T follicular helper cell (primary cell): ENCODE results near the gene IPO9.

Experiments
- DNase-seq: peaks from one replicate; pipeline ENCODE4 v3.0.0-alpha.2; 2020; ENCODE audit warnings: low read depth
- total RNA-seq, 2 experiments: gene quantifications; one replicate each; lab custom pipeline; 2026; lab: John Stamatoyannopoulos, UW

Gene IPO9
- 103 to 114 reads per million in 2 experiments for total RNA-seq

DNA sequence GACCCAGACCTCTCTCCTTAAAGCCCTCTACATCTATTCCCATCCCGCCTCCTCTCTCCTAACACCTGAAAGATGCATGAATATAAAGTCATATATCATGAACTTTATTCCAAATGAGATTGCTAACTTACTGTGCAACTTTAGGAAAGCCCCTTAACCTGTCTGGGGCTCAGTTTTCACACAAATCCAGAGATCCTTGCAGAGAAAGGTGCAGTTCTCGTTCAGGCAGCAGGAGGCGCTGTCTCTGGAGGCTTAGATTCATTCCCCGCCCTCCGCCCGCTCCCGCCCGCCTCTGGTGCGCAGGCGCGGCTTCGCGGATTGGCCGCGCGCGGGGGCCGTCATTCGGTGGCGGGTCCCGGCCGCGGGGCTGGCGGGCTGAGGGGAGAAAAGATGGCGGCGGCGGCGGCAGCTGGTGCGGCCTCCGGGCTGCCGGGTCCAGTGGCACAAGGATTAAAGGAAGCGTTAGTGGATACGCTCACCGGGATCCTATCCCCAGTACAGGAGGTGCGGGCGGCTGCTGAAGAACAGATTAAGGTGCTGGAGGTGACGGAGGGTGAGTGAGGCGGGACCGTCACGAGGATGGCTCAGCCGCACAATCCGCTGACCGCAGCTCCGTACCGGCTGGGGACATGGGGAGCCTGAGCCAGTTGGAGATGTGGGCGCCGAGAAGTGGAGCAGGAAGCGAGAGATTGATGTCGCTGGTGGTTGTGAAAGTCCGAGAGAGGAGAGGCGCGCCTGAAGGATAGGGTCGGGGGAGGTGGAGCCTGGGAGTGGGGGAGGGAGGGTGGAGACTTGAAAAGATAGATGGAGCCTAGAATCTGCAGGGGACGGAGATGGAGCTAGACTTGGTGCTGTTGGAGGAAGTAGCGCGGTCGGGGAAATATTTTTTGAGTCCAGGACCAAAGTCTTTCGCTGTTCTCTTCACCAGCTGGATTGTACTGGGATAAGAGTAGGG, at the start of gene IPO9:
Gene IPO9, plus strand, starts transcription at position 338 of the 955 bp plus-strand sequence. Its CDS starts 53 bp downstream, at position 391.
- DNase-seq: peak; percentile 90

GRCh38 chr1:201779351-201779880, 49.5 kb upstream of the IPO9 start:
- no peak for DNase-seq

DNA sequence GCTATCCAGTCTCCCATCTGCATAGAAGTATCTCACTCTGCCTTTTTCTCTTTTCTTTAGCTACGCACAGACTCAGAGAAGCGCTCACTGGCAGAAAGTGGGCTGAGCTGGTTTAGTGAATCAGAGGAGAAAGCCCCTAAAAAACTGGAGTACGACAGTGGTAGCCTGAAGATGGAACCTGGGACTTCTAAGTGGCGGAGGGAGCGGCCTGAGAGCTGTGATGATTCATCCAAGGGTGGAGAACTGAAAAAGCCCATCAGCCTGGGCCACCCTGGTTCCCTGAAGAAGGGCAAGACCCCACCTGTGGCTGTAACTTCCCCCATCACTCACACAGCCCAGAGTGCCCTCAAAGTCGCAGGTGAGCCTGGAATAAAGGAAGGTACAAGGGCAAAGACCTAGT, 48.0 kb upstream of the IPO9 start:
- DNase-seq: no peak

GRCh38 chr1:201781437-201781836, 47.5 kb upstream of the IPO9 start:
- no peak for DNase-seq

GRCh38 chr1:201782353-201782752, 46.6 kb upstream of the IPO9 start:
- DNase-seq: no peak

GRCh38 chr1:201783058-201783457, 45.9 kb upstream of the IPO9 start:
- no peak for DNase-seq

DNA sequence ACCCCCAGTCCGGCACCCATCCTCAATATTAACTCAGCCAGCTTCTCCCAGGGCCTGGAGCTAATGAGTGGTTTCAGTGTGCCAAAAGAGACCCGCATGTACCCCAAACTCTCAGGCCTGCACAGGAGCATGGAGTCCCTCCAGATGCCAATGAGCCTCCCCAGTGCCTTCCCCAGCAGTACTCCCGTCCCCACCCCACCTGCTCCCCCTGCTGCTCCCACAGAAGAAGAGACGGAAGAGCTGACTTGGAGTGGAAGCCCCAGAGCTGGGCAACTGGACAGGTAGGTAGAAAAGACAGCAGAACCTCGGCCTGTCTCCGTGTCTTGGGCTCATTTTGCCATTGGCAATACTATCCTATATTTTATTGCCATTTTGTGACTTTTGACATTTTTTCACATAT, 45.4 kb upstream of the IPO9 start:
- DNase-seq: no peak

DNA sequence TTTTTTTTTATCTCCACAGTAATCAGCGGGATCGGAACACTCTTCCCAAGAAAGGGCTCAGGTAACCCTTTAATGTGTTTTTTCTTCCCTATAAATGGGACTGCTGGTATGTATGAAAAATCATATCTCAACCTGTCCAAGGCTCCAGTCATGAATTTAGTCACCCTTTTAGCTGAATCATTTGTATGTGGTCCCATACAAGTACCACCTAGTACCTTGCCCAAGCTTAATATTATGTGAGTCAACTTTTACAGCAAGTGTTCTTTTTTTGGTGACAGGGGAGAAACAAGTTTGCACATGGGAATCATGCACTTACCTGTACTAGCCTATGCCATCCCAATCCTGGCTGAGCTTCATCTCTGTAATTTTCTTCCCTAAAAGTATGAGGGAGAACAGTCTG, 43.7 kb upstream of the IPO9 start:
- no peak for DNase-seq

DNA sequence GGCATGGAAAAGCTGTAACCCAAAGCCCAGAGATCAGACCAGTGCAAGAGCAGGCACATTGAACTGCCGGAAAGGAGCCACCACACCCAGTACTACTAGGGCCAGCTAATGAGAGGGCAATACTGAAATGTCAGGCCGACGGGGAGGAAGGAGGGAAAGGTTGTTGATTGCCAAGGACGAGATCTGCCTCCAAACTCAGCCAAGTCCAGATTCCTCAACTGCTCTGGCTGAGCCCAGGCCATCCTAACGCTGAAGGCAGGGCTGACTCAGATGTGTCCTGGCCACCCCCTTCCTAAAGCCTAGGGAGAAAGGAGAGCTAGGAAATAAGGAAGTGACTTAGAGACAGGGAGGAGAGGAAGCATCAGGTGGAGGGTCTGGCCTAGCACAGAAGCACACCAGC, 42.1 kb upstream of the IPO9 start:
- DNase-seq: no peak

DNA sequence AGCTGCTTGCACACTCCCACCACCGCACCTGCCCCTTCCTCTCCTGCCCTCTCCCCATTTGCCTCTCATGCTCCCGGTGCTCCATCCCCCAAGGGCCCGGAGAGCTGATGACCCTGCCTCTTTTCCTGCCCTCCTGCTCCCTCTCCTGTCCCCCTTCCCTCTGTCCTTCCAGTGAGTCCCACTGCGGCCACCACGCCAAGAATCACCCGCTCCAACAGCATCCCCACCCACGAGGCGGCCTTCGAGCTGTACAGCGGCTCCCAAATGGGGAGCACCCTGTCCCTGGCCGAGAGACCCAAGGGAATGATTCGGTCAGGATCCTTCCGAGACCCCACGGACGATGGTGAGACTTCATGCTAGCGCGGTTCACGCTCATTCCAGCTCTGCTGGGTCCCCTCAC, 40.7 kb upstream of the IPO9 start:
- DNase-seq: no peak

DNA sequence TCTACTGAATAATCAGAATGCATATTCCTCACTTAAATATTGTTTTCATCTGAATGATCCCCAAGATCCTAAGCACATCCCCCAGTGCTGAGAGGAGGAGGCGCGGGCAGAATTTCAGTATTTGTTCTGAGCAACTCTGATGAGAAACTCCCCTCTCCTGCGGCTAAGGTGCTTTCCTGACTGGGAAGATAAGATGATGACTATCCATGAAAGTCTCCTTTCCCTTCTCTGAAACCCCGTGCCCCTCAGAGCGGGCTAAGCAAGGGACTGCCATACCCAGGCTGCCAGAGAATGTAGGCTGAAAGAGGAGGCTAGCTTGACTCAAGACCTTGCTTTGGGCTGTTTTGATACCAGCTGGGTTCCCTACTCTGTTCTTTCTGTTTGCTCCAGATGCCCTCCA, 39.7 kb upstream of the IPO9 start:
- DNase-seq: no peak

DNA sequence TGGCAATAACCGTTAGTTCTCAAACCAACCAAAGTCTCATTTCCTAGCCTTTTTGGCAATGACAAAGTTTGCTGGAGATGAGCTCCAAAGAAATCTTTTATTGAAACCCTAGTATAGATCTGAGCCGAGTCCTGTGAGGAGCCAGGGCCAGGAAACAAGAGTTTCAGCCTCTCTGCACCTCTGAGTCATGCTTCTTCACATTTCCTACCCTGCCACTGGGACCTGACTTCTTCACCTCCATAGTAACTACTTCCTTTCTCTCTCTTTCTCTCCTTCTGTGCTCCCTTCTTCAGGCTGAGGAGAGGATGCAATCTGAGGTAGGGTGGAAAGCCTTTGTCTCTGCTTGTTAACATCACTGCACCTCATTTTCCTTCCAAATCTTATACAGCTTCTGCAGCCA, 38.7 kb upstream of the IPO9 start:
- DNase-seq: no peak

GRCh38 chr1:201791051-201791778, 37.7 kb upstream of the IPO9 start:
- DNase-seq: no peak

GRCh38 chr1:201791779-201792173, 37.2 kb upstream of the IPO9 start:
- DNase-seq: no peak

DNA sequence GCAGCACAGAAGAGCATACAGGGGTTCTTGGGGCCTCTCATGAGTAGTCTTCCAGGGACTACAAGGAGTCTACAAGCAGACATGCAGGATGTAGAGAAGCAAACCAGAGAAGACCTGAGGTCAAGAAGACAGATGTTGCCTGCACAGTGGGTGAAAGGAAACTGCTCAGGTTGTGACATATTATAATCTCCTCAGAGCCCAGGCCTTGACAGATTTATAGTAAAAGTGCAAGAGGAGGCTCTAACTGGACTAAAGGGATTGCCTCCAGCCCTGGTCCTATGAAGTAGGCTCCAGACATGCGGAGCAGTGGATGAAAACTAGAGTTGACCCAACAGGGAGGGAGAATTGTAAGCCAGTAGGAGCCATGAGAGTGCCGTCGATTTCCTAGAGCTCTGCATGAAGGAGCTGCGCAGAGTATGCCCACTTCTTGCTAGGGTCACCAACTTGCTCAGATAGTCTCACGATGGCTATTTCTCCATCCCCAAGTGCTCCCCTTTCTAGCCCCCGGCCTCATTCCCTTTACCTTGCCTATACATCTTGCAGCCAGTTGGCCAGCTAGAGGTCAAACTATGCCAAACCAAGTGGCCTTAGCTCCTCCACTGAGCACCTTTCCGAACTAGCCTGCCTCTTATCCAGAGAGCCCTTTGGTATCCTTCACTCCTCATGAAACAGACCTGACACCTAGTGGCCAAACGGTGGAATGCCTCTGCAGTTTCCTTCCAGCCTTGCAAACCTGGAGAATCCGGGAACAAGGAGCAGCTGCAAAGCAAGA, 36.2 kb upstream of the IPO9 start:
- peak; percentile 15 for DNase-seq

- DNase-seq: no peak
Observed at GRCh38 chr1:201793306-201793925, 35.5 kb upstream of the IPO9 start.

- no peak for DNase-seq
Observed at GRCh38 chr1:201795066-201795465, 33.9 kb upstream of the IPO9 start.

GRCh38 chr1:201800246-201800645, 28.7 kb upstream of the IPO9 start:
- no peak for DNase-seq

DNA sequence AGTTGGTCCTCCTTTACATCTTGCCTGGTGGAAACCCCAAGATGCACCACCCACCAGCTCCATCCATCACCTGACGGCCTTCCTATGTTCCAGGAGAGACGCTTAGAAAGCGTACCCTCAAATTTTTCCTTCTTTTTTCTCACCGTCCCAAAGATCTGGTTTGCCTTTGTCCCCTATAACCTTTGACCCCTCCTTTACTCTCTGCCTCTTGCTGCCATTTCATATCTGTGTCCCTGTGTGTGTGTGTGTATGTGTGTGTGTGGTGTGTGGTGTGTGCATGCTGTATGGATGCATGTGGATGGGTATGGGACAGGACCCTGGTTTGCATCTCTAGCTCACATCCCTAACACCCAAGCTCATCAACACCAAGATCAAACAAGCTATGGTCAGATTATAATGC, 22.2 kb upstream of the IPO9 start:
- no peak for DNase-seq

GRCh38 chr1:201807958-201808632, 20.9 kb upstream of the IPO9 start:
- no peak for DNase-seq

GRCh38 chr1:201808633-201808990, 20.3 kb upstream of the IPO9 start:
- DNase-seq: no peak
